GM18502 (cell line): Measurements from ENCODE around the gene WAC.
"Not testable (repeated sequence)": the region's sequence is repeated elsewhere in the genome, so short reads cannot be mapped to it uniquely, and the experiment has no call there.

Experiments
- ATAC-seq: cut with Tn5 transposase; IDR thresholded peaks from one replicate; pipeline ENCODE4 v1.9.1; 2021; ENCODE audit warnings: mild to moderate bottlenecking; ENCODE audit not compliant: unreplicated experiment, poor library complexity

The WAC gene

GRCh38 chr10:28561531-28561930 is 28.6 kb downstream of the WAC start:
- no peak for ATAC-seq

GRCh38 chr10:28564905-28565304 is 32.0 kb downstream of the WAC start:
- ATAC-seq = no peak

GRCh38 chr10:28566458-28567015 is 33.6 kb downstream of the WAC start:
- ATAC-seq = no peak

DNA sequence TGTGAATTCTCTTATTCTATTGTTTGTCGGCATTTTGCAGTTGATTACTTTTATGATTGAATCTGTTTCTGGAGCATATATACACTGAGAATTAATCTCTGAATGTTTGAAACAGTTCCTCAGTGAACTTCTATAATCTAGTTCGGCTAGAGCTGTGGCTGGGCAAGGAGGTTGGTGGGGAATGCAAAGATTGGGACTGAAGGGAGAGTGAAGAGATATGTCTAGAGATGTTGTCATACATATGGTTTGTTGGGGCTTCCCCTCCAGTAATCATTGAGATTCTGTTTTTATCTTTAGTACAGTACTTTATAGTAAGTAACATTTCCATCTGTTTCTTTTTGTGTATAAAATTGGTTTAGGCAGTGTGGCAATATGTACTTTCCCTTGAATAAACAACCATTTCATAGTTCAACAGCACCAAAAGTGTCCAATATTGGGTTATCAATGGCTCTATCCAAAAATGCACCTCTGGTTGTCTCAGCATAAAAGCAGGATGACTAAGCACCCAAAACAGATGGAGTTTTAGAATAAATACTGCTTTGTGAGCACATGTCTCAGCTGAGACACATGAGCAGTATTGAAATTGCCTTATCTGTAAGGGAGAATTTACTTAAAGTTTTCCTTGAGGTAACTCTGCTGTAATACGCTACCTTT is 36.7 kb downstream of the WAC start:
- ATAC-seq = no peak

DNA sequence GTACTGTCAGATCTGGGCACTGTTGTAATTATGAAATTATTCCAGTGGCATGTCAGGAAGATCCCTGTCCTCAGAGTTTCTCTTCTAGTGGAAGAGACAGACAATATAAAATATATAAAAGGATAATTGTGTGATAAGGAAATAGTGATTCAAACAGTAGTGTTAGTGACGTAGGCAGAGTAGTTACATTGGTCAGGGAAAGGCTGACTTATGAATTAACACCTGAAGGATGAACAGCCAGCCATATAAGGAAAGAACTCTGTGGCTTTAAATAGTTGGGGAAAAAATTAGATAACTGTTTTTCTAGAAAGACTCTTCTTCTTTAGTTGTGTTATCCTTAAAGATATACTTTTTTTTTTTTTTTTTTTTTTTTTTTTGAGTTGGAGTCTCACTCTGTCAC is 37.7 kb downstream of the WAC start:
- no peak for ATAC-seq

- ATAC-seq = no peak
Measured at GRCh38 chr10:28571265-28571664, 38.3 kb downstream of the WAC start.

GRCh38 chr10:28574214-28574613 is 41.3 kb downstream of the WAC start:
- ATAC-seq = not testable (repeated sequence)

GRCh38 chr10:28575852-28576251 is 42.9 kb downstream of the WAC start:
- ATAC-seq = no peak

DNA sequence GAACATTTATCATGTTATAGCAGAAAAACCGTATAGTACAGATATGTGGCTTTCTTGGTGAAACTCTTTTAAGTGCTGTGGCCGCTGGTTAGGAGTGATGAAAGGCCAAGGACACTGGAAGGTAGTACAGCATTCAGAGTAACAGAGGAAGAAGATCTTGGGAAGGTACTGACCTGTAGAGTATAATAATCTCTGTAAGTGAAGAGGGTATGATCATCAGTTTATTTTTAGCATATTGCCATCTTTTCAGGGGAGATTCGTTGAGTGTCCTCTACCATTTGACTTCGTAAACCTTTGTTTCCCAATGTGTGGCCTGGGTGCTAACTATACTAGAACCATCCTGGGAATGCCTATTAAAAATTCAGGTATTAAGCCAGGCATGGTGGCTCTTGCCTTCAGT is 44.6 kb downstream of the WAC start:
- ATAC-seq = no peak

DNA sequence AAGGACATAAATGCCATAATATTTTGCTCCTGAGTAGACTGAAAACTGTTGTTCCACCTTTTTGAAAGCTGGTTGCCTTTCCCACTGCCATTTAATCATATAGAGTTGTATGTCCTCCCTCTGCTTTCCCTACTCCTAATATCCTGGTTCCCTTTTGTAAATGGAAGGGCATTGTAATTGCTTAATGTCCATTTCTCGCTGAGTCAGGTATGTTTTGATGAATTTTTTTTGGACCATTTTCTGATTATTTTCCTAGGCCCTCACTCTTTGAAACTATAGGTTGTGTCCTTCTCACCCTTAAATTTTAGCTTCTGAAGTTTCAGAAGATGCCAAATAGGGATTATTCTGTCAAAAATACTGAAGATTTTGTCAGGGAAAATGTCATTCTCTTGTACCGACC is 45.5 kb downstream of the WAC start:
- ATAC-seq = no peak

DNA sequence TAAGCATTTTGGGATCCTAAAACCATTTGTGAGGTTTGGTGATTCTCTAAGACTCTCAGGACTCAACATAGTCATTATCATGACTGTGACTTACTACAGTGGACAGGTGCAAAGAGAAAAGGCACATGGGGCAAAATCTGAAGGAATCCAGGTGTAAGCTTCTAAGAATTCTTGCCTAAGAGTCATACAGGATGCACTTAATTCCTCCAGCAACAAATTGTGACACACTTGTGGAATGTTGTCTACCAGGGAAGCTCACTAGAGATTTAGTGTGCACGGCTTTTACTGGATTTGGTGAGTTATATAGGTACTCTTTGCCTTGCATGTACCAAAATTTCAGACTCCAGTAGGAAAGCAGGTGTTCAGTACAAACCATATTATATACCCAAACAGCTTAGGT is 47.9 kb downstream of the WAC start:
- no peak for ATAC-seq

- no peak for ATAC-seq
Measured at GRCh38 chr10:28581916-28582315, 49.0 kb downstream of the WAC start.

DNA sequence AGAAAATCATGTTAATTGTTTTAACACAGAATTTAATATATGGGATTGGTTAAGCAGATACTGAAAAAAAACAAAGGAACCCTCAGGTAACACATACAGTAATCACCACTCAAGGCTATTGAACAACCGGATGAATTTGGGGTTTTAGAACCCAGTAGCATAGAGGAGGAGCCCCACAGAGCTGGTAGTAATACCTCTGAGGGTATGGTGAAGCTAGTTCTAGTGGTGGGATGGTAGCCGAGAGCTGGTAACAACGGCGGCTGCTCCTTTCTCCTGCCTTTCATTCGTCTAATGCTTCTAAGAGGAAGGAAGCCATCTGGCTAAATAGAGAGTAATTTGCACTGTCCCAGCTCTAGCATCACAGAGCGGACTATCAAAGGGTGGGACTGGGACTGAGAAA is 52.2 kb downstream of the WAC start:
- ATAC-seq = no peak

- ATAC-seq = no peak
Measured at GRCh38 chr10:28586176-28586575, 53.3 kb downstream of the WAC start.

DNA sequence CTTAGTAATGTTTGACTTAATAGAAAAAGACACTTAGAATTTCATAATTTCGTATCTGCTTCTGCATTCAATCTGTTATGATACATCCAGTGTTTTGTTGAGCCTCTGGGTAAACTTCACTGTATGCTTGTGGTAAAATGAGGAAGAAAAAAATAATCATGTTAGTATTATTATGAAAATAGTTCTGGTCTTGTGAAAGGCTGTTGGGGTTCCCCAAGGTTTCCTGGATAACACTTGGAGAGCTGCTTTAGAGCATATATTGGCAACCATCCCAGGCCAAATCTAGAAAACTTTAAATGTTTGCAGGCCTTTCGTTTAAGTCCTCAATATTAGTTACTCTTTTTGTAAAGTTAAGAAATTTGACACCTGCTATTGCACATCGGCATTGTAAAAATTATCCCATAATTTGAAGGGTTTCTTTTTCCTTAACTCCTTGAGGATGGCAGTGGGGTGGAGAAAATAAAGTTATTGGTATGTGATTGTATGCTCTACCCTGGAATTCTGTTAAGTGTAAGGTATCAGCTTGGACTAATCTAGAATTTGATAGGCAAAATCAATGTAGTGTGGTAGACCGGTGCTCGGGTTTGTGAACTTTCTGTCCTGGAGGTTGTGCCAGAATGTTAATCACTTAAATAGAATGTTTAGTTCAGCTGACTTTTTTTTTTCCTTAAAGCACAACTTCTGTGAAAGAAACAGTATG is 54.5 kb downstream of the WAC start:
- ATAC-seq = no peak

GRCh38 chr10:28587970-28588290 is 55.0 kb downstream of the WAC start:
- no peak for ATAC-seq

DNA sequence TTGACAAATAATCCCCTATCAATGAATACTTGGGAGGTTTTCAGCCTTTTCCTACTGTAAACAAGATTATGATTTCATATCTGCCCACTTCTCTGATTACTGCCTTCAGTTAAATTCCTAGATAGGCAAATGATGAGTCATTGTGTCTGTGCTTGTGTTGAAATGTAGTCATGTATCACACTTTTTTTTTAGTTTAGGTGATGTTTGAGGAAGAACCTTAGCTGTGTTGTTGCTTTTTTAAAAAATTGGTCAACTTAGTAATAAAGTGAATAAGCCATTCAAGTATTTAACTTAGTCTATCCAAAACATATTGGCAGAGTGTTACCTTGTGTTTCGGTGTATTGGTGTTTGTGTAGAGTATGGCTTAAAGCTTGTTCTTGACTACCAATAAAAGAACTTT is 60.0 kb downstream of the WAC start:
- no peak for ATAC-seq

GRCh38 chr10:28593811-28594210 is 60.9 kb downstream of the WAC start:
- no peak for ATAC-seq

- ATAC-seq = no peak
Measured at GRCh38 chr10:28594406-28594805, 61.5 kb downstream of the WAC start.

- ATAC-seq = no peak
Measured at GRCh38 chr10:28595613-28596012, 62.7 kb downstream of the WAC start.

- no peak for ATAC-seq
Measured at GRCh38 chr10:28600056-28600455, 67.1 kb downstream of the WAC start.

- ATAC-seq = no peak
Measured at GRCh38 chr10:28601012-28601411, 68.1 kb downstream of the WAC start.
